Epidermal melanocyte (primary cell): ENCODE results near the gene BMP6.

Source experiments
- DNase-seq: peaks from one replicate; pipeline ENCODE4 v3.0.0; 2011; ENCODE audit warnings: low spot score; ENCODE audit not compliant: insufficient read length

BMP6 gene

GRCh38 chr6:7725849-7726415 lies at the start of gene BMP6:
BMP6 (plus strand) TSS chr6:7726099; CDS start chr6:7726956, 857 bp downstream.
- DNase-seq: peak; percentile 94

DNA sequence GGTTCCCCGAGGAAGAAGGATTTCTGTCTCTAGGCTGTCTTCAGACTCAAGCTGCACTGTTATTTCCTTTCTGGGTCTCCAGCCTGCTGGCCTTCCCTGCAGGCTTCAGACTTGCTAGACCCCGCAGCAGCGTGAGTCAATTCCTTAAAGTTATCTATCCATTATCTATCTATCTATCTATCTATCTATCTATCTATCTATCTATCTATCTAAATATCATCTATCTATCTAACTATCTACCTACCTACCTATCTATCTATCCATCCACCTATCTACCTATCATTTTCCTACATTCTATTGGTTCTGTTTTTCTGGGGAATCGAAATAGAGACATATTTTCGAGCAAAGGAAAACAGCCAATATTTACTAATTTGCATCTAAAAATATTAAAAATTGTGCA lies 48.7 kb upstream of the BMP6 start:
- no peak for DNase-seq

- DNase-seq: no peak
Measured at GRCh38 chr6:7680393-7681075, 45.4 kb upstream of the BMP6 start.

- DNase-seq: no peak
Measured at GRCh38 chr6:7681449-7681848, 44.5 kb upstream of the BMP6 start.

DNA sequence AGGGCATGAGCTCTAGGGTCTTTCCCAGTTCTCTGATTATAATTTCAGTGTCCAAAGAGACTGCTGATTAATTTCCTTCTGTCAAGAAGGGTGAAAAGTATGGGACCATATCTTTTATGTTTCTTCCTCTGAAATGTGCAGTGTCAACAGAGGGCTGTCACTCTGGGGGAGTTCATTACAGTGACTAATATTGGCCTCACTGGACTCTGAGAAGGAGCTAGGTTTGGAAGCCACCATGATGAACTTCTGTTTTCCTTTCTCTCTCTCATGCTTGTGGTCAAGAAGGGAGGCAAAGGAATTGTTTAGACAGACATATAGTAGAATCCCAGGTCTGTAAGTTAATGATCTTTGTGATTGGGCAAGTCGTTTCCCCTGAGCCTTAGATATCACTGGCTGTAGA lies 41.8 kb upstream of the BMP6 start:
- no peak for DNase-seq

DNA sequence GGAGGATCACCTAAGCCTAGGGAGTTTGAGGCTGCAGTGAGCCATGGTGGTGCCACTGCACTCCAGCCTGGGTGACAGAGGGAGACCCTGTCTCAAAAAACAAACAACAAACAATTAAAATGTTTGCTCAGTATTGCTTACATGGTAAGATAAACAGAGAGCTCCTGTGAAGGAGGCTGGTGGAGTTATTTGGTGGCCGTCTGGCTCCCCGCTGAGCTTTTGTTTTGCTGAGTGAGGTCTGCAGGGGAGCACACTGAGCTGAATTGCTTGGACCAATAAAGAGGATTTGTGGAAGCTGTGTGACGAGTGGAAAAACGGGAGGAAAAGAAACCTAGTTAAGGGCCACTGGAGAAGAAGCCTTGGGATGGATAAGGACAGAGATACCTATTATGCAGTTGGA lies 41.1 kb upstream of the BMP6 start:
- no peak for DNase-seq

- DNase-seq: no peak
Measured at GRCh38 chr6:7685276-7685675, 40.6 kb upstream of the BMP6 start.

GRCh38 chr6:7687145-7688111 lies 38.5 kb upstream of the BMP6 start:
- no peak for DNase-seq

DNA sequence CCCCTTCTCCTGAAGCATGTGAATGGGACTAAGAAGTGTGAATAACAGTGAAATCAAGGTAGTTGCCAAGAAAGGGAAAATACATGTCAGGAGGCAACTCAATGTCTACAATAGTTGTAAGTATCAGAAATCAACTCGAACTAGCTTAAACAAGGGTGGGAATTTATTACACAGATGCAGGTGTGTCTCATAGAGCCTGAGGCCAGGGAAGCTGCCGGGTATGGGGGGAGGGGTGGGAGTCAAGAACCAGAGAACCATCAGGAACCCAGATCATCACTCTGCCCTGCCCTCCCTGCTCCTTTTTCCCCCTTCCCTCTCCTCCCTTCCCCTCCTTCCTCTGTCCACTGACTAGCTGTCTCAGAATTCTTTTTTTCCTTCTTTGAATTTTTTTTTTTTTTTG lies 34.9 kb upstream of the BMP6 start:
- no peak for DNase-seq

GRCh38 chr6:7691675-7692452 lies 34.0 kb upstream of the BMP6 start:
- DNase-seq: no peak

GRCh38 chr6:7692453-7692784 lies 33.5 kb upstream of the BMP6 start:
- DNase-seq: no peak

DNA sequence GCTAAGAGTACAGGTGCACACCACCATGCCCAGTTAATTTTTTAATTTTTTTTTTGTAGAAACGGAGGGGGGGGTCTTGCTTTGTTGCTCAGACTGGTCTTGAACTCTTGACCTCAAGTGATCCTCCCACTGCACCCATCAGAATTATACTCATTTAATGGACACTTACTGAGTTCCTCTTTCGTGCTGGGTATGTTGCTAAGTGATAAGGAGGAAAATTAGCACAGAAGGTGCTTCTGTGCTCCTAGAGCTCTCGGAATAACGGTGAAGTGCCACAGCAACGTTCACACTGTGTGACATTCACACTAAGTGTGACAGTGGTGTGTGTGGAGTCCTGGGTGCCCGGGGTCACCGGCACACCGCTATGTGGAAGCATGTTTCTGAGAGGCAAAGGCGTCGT lies 32.1 kb upstream of the BMP6 start:
- no peak for DNase-seq

GRCh38 chr6:7696061-7696460 lies 29.8 kb upstream of the BMP6 start:
- DNase-seq: no peak

GRCh38 chr6:7697432-7697819 lies 28.5 kb upstream of the BMP6 start:
- no peak for DNase-seq

GRCh38 chr6:7697820-7698623 lies 27.9 kb upstream of the BMP6 start:
- DNase-seq: no peak

DNA sequence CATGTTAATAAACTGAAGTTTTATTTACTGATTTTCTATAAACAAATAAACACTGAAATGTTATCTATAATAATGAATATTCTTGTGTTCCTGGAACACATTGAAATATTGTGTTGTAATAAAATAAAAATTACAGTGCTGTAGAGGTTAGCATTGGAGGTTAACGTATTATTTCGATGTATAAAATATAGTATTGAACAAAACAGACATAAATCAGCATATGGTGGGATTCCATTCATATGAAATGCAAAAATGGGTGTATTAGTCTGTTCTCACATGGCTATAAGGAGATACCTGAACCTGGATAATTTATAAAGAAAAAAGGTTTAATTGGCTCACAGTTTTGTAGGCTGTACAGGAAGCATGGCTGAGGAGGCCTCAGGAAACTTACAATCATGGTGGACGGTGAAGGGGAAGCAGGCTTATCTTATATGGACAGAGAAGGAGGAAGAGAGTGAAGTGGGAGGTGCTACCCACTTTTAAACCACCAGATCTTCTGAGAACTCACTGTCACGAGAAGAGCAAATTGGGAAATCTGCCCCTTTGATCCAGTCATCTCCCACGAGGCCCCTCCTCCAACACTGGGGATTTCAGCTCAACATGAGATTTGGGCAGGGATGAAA lies 24.6 kb upstream of the BMP6 start:
- no peak for DNase-seq

DNA sequence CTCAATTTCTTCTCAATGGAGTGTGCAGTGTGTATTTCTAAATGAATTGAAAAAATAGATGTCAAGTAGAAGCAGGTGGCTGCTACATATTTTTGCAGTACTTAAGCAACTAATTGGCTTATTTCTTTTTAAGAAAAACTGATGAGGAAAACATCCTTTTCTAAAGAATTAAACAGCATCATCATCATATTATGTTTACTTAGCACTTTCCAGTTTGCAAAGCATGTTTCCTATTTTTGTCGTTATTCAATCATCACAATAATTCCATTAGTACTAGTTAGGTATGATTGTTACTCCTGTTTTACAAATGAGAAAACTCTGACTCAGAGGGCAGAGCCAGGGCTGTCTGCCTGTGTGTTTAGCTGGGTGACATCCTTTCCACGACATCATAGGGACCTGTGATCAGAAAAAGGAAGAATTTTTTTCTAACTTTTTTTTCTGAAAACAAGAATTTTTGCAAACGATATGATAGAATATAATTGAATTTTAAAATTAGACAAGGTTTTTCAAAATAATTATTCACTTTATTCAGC lies 22.7 kb upstream of the BMP6 start:
- DNase-seq: no peak

DNA sequence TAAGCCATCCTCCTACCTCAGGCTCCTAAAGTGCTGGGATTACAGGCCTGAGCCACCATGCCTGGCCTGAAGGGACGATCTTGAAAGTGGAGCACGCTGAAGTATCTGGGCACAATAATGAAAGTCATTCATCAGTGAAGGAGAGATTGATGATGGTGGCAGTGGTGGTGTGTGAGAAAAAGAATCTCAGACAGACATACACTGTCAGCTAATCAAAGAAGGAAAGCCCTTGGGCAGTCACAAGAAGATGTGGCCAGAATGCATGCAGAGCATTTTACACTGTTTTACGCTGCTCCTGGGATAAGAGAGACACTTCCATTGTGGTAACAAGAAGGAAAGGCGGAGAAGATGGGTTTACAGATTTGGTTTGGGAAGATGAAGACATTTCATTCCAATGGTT lies 20.4 kb upstream of the BMP6 start:
- DNase-seq: peak; percentile 64

DNA sequence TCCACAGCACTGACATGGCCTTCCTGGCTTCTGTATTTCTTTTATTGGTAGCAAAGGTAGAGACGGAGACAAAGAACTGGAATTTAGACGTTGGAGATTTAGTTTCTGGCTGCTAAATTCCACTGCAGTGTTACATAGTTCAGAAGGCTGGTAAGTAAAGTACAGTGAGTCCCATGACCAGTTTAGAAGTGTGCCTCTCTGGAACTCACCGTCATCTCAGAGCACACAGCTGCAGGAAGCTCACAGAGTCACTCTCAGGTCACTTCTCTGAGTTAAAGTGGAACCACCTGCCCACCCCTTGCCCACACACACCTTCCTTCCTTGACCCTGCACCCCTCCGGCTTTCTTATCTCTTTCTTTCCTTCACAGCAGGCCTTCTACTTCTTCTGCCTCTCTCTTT lies 19.6 kb upstream of the BMP6 start:
- DNase-seq: no peak

DNA sequence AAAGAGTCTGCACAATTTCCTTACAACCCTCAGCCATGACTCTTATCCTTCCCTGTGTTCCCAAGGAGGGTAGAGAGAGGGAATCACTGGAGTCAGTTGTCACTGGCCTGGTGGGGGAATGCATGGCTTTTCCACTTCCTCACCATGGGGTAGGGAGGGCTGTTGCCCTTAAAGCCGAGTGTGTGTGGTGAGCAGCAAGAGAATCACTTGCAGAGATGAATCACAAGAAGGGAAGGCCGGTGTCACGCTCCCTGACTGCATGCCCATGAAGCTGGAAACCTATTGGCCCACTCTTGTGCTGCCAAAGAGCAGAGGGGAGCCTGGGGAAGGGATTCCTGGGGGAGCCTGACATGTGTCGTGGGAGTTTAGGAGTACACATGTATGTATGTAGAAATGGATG lies 18.1 kb upstream of the BMP6 start:
- DNase-seq: no peak
